Fibroblast of skin of scalp (primary cell): ENCODE data around the gene HRH1.
"Not testable (repeated sequence)": the region's sequence is repeated elsewhere in the genome, so short reads cannot be mapped to it uniquely, and the experiment has no call there.

Experiments
- DNase-seq: peaks from one replicate; pipeline ENCODE4 v3.0.0-alpha.2; 2013

The HRH1 gene

GRCh38 chr3:11244121-11244677 is 89.9 kb downstream of the HRH1 start:
- peak; percentile 36 for DNase-seq

- no peak for DNase-seq
Observed at GRCh38 chr3:11245276-11245675, 91.0 kb downstream of the HRH1 start.

- no peak for DNase-seq
Observed at GRCh38 chr3:11245827-11246662, 91.8 kb downstream of the HRH1 start.

- DNase-seq, result no peak
Observed at GRCh38 chr3:11246663-11246970, 92.3 kb downstream of the HRH1 start.

- no peak for DNase-seq
Observed at GRCh38 chr3:11247362-11247761, 93.1 kb downstream of the HRH1 start.

GRCh38 chr3:11248596-11248995 is 94.3 kb downstream of the HRH1 start:
- DNase-seq, result no peak

- DNase-seq, result no peak
Observed at GRCh38 chr3:11250902-11251806, 96.9 kb downstream of the HRH1 start.

GRCh38 chr3:11251807-11252176 is 97.5 kb downstream of the HRH1 start:
- DNase-seq, result no peak

- no peak for DNase-seq
Observed at GRCh38 chr3:11254876-11255275, 100.6 kb downstream of the HRH1 start.

GRCh38 chr3:11255537-11255936 is 101.2 kb downstream of the HRH1 start:
- DNase-seq, result not testable (repeated sequence)

GRCh38 chr3:11258958-11259357 is 104.7 kb downstream of the HRH1 start:
- DNase-seq, result no peak

- DNase-seq, result no peak
Observed at GRCh38 chr3:11260460-11260859, 106.2 kb downstream of the HRH1 start.

GRCh38 chr3:11269007-11269406 is 114.7 kb downstream of the HRH1 start:
- DNase-seq, result no peak

GRCh38 chr3:11271986-11272904 is 118.0 kb downstream of the HRH1 start, which contains the start of gene ATG7:
TSS of gene ATG7 (plus strand) at chr3:11272397. CDS start at chr3:11298696, 26,299 bp downstream.
- DNase-seq, result peak; percentile 98

- no peak for DNase-seq
Observed at GRCh38 chr3:11272906-11273574, 118.7 kb downstream of the HRH1 start.

- no peak for DNase-seq
Observed at GRCh38 chr3:11273891-11274291, 119.6 kb downstream of the HRH1 start.

GRCh38 chr3:11274566-11275142 is 120.4 kb downstream of the HRH1 start:
- no peak for DNase-seq

GRCh38 chr3:11275926-11276325 is 121.6 kb downstream of the HRH1 start:
- DNase-seq, result no peak

- no peak for DNase-seq
Observed at GRCh38 chr3:11276901-11277300, 122.6 kb downstream of the HRH1 start.

- no peak for DNase-seq
Observed at GRCh38 chr3:11282250-11283138, 128.2 kb downstream of the HRH1 start.
